ENCODE data around the gene FBXO47.

- TF ChIP-seq EZH2 (IDR thresholded peaks at IDR 0.05; ENCODE audit: borderline replicate concordance, control insufficient read depth, low read depth, low read length), result no peak
- TF ChIP-seq BRCA1 (IDR thresholded peaks at IDR 0.05; ENCODE audit: low read depth, low read length), result no peak
- TF ChIP-seq HCFC1 (IDR thresholded peaks at IDR 0.05; ENCODE audit: low read length), result no peak
- no peak for TF ChIP-seq POLR2AphosphoS5 (IDR thresholded peaks at IDR 0.05; ENCODE audit: low read length)
- no peak for TF ChIP-seq CTCF (IDR thresholded peaks at IDR 0.05 in 2 of 3, conservative IDR thresholded peaks at IDR 0.05 in 1 of 3; ENCODE audit: control insufficient read depth in 2 of 3, extremely low read depth in 1 of 3, insufficient read depth in 1 of 3, low read depth in 3 of 3, low read length in 3 of 3)
- TF ChIP-seq SMC3 (IDR thresholded peaks at IDR 0.05; ENCODE audit: borderline replicate concordance, low read length), result no peak
Observed at GRCh38 chr17:38892620-38893019, 74.6 kb downstream of the FBXO47 start.
